HG02884 (cell line): ENCODE measurements around the gene OR7G1.
"Not testable (repeated sequence)": the region's sequence is repeated elsewhere in the genome, so short reads cannot be mapped to it uniquely, and the experiment has no call there.

ENCODE experiments used
- ATAC-seq: cut with Tn5 transposase; IDR thresholded peaks from one replicate; pipeline ENCODE4 v1.9.1; 2021; ENCODE audit warnings: mild to moderate bottlenecking, moderate library complexity; ENCODE audit not compliant: unreplicated experiment

Gene OR7G1

GRCh38 chr19:9078651-9079050, 36.9 kb downstream of the OR7G1 start:
- no peak for ATAC-seq

- no peak for ATAC-seq
Measured at GRCh38 chr19:9076901-9077300, 38.7 kb downstream of the OR7G1 start.

- no peak for ATAC-seq
Measured at GRCh38 chr19:9075064-9075949, 40.3 kb downstream of the OR7G1 start.

- no peak for ATAC-seq
Measured at GRCh38 chr19:9073806-9074205, 41.8 kb downstream of the OR7G1 start.

DNA sequence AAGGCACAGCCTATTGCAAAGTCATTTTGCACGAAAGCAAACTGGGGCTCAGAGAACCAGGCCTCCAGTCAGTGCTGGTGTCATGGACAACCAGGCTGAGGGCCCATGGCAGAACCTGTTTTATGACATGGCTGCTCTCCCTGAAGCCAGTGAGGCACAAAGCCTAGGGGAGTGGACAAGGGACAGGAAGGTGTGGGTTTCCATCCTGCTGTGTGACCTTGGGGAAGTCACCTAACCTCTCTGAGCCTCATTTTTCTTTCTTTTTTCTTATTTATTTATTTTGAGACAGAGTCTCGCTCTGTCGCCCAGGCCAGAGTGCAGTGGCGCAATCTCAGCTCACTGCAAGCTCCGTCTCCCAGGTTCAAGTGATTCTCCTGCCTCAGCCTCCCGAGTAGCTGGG, 43.8 kb downstream of the OR7G1 start:
- ATAC-seq: not testable (repeated sequence)

- no peak for ATAC-seq
Measured at GRCh38 chr19:9070066-9070465, 45.5 kb downstream of the OR7G1 start.

GRCh38 chr19:9065457-9066014, 50.0 kb downstream of the OR7G1 start:
- no peak for ATAC-seq
